Measurements from ENCODE around the gene FAM83F.

- TF ChIP-seq, protein P1, sequence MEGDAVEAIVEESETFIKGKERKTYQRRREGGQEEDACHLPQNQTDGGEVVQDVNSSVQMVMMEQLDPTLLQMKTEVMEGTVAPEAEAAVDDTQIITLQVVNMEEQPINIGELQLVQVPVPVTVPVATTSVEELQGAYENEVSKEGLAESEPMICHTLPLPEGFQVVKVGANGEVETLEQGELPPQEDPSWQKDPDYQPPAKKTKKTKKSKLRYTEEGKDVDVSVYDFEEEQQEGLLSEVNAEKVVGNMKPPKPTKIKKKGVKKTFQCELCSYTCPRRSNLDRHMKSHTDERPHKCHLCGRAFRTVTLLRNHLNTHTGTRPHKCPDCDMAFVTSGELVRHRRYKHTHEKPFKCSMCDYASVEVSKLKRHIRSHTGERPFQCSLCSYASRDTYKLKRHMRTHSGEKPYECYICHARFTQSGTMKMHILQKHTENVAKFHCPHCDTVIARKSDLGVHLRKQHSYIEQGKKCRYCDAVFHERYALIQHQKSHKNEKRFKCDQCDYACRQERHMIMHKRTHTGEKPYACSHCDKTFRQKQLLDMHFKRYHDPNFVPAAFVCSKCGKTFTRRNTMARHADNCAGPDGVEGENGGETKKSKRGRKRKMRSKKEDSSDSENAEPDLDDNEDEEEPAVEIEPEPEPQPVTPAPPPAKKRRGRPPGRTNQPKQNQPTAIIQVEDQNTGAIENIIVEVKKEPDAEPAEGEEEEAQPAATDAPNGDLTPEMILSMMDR (conservative IDR thresholded peaks at IDR 0.05 in 1 of 2, IDR thresholded peaks at IDR 0.05 in 1 of 2; ENCODE audit: extremely low read depth in 1 of 2, insufficient read depth in 1 of 2, low read depth in 1 of 2, low read length in 2 of 2), result no peak
- TF ChIP-seq EZH2 (IDR thresholded peaks at IDR 0.05; ENCODE audit: borderline replicate concordance, low read length), result no peak
These were observed 46.2 kb downstream of the FAM83F start for GRCh38 chr22:40040927-40041326.
